ENCODE measurements around the gene COL19A1.
"Not testable (repeated sequence)": the region's sequence is repeated elsewhere in the genome, so short reads cannot be mapped to it uniquely, and the experiment has no call there.

Gene COL19A1

DNA sequence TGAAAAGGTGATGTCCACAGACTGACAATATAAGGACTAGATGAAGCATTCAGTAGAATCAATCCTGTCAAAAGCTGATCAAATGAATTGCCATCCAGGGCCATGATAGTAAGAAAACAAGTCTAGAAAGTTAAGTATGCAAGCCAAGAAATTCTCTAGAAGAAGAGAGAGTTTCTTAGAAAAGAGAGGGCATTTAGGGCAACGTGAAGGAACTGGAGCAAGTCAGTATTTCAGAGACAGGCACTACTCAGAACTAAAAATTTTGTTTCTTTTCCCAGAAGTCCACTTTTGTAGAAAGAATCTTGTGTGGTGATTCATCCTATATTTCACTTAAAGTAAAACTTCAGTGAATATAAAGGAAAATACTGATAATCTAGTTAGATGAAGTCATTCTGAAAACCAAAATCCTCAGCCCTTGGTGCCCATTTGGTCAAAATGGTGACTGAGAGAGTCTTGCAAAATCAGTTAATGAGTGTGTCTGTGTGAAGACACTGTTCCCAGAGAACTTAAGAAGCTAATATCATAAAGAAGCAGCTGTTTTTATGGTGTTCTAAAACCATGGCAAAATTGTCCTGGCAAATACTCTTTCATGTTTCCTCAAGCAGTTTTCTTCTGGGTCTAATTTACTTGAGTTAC is 82.2 kb downstream of the COL19A1 start:
- DNase-seq (ENCODE audit: low spot score) = no peak
- TF ChIP-seq, protein P1, sequence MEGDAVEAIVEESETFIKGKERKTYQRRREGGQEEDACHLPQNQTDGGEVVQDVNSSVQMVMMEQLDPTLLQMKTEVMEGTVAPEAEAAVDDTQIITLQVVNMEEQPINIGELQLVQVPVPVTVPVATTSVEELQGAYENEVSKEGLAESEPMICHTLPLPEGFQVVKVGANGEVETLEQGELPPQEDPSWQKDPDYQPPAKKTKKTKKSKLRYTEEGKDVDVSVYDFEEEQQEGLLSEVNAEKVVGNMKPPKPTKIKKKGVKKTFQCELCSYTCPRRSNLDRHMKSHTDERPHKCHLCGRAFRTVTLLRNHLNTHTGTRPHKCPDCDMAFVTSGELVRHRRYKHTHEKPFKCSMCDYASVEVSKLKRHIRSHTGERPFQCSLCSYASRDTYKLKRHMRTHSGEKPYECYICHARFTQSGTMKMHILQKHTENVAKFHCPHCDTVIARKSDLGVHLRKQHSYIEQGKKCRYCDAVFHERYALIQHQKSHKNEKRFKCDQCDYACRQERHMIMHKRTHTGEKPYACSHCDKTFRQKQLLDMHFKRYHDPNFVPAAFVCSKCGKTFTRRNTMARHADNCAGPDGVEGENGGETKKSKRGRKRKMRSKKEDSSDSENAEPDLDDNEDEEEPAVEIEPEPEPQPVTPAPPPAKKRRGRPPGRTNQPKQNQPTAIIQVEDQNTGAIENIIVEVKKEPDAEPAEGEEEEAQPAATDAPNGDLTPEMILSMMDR (IDR thresholded peaks at IDR 0.05; ENCODE audit: extremely low read depth, missing control alignments) = no peak

DNA sequence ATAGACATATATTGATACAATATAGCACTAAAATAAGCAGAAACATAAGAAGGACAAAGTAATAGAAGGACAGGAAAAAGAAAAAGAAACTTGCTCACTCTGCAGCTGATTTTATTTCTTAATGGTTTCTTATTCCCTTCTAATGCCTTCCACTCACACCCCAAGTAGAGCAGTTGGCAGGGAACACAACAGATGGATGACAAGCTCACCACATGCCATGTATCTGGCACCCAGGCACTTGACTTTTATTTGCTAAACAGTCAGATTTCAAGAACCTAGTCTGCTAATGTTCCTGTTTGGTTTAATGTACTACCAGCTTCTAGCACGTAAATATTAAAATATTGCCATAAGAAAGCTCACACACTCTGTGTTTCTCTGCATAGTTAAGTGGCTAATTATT is 87.1 kb downstream of the COL19A1 start:
- TF ChIP-seq, protein P1 (IDR thresholded peaks at IDR 0.05; ENCODE audit: extremely low read depth, missing control alignments) = no peak
- DNase-seq (ENCODE audit: low spot score) = no peak

DNA sequence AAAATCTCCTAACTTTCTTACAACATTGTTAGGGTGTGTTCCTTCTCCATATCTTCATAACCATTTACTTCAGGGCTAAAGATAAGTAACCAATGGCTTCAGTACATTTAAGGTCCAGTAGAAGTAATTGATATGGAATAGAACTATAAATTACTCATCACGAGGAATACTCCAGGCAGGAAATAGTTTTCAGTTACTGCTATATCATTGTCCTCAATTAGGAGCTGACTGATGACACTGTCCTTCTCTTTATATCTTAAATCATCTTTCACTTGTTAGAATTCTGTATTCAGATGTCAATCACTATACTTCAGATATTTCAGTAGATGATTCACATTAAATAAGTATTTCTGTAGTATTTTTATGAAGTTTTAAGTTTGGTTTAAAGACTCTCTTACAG is 88.4 kb downstream of the COL19A1 start:
- DNase-seq (ENCODE audit: low spot score) = no peak
- TF ChIP-seq, protein P1 (IDR thresholded peaks at IDR 0.05; ENCODE audit: extremely low read depth, missing control alignments) = no peak

DNA sequence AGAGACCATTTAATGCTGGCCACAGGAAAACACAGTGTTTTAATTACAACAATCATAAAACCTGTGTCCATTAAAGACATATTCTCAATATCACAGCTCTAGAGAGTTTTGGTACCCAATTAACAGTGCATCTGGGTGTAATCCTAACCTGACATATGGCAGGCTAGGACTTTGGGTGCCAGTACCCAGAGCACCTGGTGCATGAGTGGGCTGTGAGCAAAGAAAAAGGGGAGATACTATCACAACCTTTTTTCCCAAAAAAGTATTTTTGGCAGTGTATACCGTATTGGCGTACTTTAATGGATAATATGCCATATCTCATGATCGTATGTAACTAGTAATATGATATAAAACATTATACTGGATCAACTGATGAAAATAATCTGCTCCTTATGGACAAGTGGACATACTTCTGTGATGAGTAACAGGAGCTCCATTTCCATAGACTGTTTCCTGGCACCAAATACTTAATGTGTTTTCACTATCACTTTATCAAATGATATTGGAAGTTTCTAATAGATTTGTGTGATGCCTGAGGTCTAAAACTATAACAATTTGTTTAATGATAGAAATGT is 91.7 kb downstream of the COL19A1 start:
- TF ChIP-seq, protein P1 (IDR thresholded peaks at IDR 0.05; ENCODE audit: extremely low read depth, missing control alignments) = no peak
- DNase-seq (ENCODE audit: low spot score) = no peak

DNA sequence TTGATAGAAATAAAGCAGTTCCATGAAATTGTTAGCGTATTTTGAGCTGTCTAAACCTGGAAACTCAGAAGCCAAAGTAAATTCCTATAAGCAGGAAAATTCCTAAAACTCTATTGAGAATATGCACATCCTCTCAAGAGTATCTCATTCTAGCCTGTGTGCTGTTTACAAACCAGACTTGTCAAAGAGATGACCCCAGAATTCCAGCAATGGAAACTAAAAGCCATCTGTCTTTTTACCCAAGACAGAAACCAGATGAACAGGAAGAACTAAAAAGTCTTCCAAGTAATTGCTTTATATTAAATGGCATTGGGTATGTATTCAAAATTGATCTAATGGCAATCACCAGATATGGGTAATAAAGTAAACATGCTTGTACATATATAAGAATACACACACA is 92.6 kb downstream of the COL19A1 start:
- TF ChIP-seq, protein P1 (IDR thresholded peaks at IDR 0.05; ENCODE audit: extremely low read depth, missing control alignments) = no peak
- DNase-seq (ENCODE audit: low spot score) = no peak

DNA sequence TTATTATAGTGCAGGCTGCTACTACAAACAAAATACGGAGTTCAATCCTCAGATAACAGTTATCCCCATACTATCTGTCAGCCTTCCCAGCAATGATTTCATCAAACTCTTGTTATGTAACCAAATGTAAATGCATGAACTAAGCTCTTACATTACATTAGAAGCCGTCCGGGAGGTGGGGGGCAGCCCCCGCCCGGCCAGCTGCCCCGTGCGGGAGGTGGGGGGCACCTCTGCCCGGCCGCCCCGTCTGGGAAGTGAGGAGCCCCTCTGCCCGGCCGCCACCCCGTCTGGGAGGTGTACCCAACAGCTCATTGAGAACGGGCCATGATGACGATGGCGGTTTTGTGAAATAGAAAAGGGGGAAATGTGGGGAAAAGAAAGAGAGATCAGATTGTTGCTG is 99.6 kb downstream of the COL19A1 start:
- not testable (repeated sequence) for DNase-seq (ENCODE audit: low spot score)

DNA sequence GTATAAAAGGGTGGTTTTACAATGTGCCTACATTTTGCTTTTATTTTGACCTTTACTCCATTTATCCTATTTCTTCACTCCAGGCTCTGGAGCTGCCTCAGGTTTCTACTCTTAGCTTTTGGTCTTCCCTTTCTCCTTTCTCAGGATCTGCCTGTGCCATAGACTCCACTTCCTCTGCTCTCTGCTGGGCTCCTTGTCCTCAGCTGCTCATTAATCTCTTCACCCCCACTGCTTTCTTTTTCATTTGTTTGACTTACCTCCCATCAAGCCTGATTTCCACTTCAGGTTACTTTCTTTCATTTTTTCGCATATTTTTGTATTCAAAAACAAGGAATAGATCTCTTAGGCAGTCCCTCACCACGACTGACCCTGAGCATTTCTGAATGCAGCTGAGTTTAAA is 106.8 kb downstream of the COL19A1 start:
- no peak for DNase-seq (ENCODE audit: low spot score)
- TF ChIP-seq, protein P1 (IDR thresholded peaks at IDR 0.05; ENCODE audit: extremely low read depth, missing control alignments) = no peak

DNA sequence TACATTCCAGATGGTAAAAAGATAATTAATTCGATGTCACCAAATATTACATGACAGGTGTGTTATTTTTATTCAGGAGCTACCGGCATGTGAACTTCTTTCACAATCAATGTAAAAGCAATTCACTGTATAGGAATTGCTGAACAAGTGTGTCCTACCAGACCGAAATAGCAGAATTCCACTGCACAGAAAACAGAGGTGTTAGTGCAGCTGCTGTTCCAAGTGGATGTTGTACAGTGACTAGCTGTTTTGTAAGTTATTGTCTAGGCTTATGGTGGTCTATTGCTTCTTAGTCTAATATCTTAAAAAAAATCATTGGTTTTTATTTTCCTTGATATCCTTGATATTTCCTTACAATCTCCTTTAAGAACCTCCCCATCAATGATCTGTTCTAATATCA is 107.4 kb downstream of the COL19A1 start:
- DNase-seq (ENCODE audit: low spot score) = no peak

More for the DNA sequence above, 107.4 kb downstream of the COL19A1 start:
- TF ChIP-seq, protein P1 (IDR thresholded peaks at IDR 0.05; ENCODE audit: extremely low read depth, missing control alignments) = no peak
